Neuronal stem cell (in vitro differentiated cells): ENCODE results near the gene SCIN.
"Not testable (repeated sequence)": the region's sequence is repeated elsewhere in the genome, so short reads cannot be mapped to it uniquely, and the experiment has no call there.

Experiments used
- DNase-seq: peaks from one replicate; pipeline ENCODE4 v3.0.0-alpha.2; 2013; ENCODE audit warnings: low spot score
- H2AFZ ChIP-seq: one replicate; pipeline ENCODE4 v1.6.1; 2013; ENCODE audit warnings: mild to moderate bottlenecking, low read length, inconsistent platforms
- H2AK5ac ChIP-seq: 2 replicates; pipeline ENCODE4 v1.6.1; 2013; ENCODE audit warnings: low read depth, mild to moderate bottlenecking, inconsistent platforms, low read length, moderate library complexity, mixed read lengths
- H2BK120ac ChIP-seq: 2 replicates; pipeline ENCODE4 v1.6.1; 2013; ENCODE audit warnings: low read depth, mild to moderate bottlenecking, inconsistent platforms, low read length, moderate library complexity, mixed read lengths
- H2BK12ac ChIP-seq: one replicate; pipeline ENCODE4 v1.6.1; 2013; ENCODE audit warnings: low read length, inconsistent platforms
- H2BK15ac ChIP-seq: 2 replicates; pipeline ENCODE4 v1.6.1; 2013; ENCODE audit warnings: mild to moderate bottlenecking, low read length, inconsistent platforms, mixed read lengths
- H2BK5ac ChIP-seq: one replicate; pipeline ENCODE4 v1.6.1; 2013; ENCODE audit warnings: inconsistent platforms, mild to moderate bottlenecking, low read length, moderate library complexity
- H3K14ac ChIP-seq: one replicate; pipeline ENCODE4 v1.6.1; 2013; ENCODE audit warnings: low read length, inconsistent platforms
- H3K18ac ChIP-seq: 2 replicates; pipeline ENCODE4 v1.6.1; 2013; ENCODE audit warnings: low read length, inconsistent platforms
- H3K23ac ChIP-seq: 2 replicates; pipeline ENCODE4 v1.6.1; 2013; ENCODE audit warnings: low read depth, mild to moderate bottlenecking, mixed read lengths, low read length, inconsistent platforms; ENCODE audit not compliant: poor library complexity
- H3K27ac ChIP-seq: replicated peaks from 3 replicates; pipeline ENCODE4 v1.5.1; 2013; ENCODE audit warnings: low read length, inconsistent platforms
- H3K27me3 ChIP-seq, 3 experiments: 2 replicates each; pipeline ENCODE4 v1.6.1; 2013; ENCODE audit warnings: low read length in 3 of 3, mild to moderate bottlenecking in 2 of 3, inconsistent platforms in 1 of 3, low read depth in 1 of 3, mixed read lengths in 1 of 3, moderate library complexity in 1 of 3; ENCODE audit not compliant: control insufficient read depth in 3 of 3, insufficient read depth in 3 of 3
- H3K36me3 ChIP-seq, 2 donors: replicated peaks in 1 of 2; 2 replicates each; pipeline ENCODE4 v1.6.1; 2013; ENCODE audit warnings: low read length in 2 of 2; ENCODE audit not compliant: control insufficient read depth in 2 of 2, insufficient read depth in 2 of 2
- H3K4ac ChIP-seq: 2 replicates; pipeline ENCODE4 v1.6.1; 2013; ENCODE audit warnings: inconsistent platforms, mild to moderate bottlenecking, low read length, moderate library complexity
- H3K4me1 ChIP-seq, 2 donors: 1 replicate in 1 of 2; 2 replicates in 1 of 2; pipeline ENCODE4 v1.6.1; 2013; ENCODE audit warnings: low read length in 2 of 2, low read depth in 1 of 2; ENCODE audit not compliant: control insufficient read depth in 2 of 2, insufficient read depth in 1 of 2
- H3K4me2 ChIP-seq: one replicate; pipeline ENCODE4 v1.6.1; 2013; ENCODE audit warnings: mild to moderate bottlenecking, low read length, inconsistent platforms; ENCODE audit not compliant: insufficient read depth, poor library complexity, severe bottlenecking
- H3K4me3 ChIP-seq, 2 donors: 2 replicates each; pipeline ENCODE4 v1.5.1; 2013; ENCODE audit warnings: low read length in 2 of 2, mild to moderate bottlenecking in 2 of 2, inconsistent platforms in 1 of 2, moderate library complexity in 1 of 2
- H3K79me1 ChIP-seq: one replicate; pipeline ENCODE4 v1.6.1; 2013; ENCODE audit warnings: low read depth, mild to moderate bottlenecking, inconsistent platforms, low read length, moderate library complexity
- H3K9ac ChIP-seq: one replicate; pipeline ENCODE4 v1.6.1; 2013; ENCODE audit warnings: mild to moderate bottlenecking, low read depth, low read length, inconsistent platforms; ENCODE audit not compliant: poor library complexity
- H3K9me3 ChIP-seq, 2 donors: replicated peaks in 1 of 2; 2 replicates each; pipeline versions ENCODE3 to v1.6.1; 2013; ENCODE audit warnings: low read length in 2 of 2, mild to moderate bottlenecking in 2 of 2, inconsistent platforms in 1 of 2, low read depth in 1 of 2, mixed read lengths in 1 of 2, moderate library complexity in 1 of 2; ENCODE audit not compliant: control insufficient read depth in 2 of 2, insufficient read depth in 1 of 2
- H4K8ac ChIP-seq: one replicate; pipeline ENCODE4 v1.6.1; 2013; ENCODE audit warnings: low read depth, mild to moderate bottlenecking, inconsistent platforms, low read length, moderate library complexity
- H4K91ac ChIP-seq: one replicate; pipeline ENCODE4 v1.6.1; 2013; ENCODE audit warnings: low read length, low read depth, mild to moderate bottlenecking, inconsistent platforms; ENCODE audit not compliant: poor library complexity
- WGBS, 2 donors: extraction: QIAGEN DNeasy Blood & Tissue Kit; methylation state at CpG; one replicate each; pipeline ENCODE4 v1.1.7; 2013; ENCODE audit warnings: missing lambda C conversion rate in 2 of 2, mixed read lengths in 1 of 2; ENCODE audit not compliant: insufficient read length in 2 of 2, insufficient replicate concordance in 1 of 2; ENCODE audit errors: extremely low coverage in 2 of 2; 5-methylcytosine and 5-hydroxymethylcytosine counted together

SCIN gene

DNA sequence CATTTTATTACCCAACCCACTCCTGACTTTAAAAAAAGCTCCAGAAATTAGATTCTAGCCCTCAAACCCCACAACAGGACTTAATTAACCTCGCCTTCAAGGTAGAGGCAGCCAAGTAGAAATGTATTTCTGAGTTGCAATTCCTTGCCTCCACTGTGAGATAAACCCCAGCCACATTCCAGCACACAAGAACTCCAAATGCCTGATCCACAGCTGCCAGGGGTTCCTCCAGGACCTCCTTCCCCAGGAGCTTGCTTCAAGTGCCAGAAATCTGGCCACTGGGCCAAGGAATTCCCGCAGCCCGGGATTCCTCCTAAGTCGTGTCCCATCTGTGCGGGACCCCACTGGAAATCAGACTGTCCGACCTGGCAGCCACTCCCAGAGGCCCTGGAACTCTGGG, 91.1 kb downstream of the SCIN start:
- no peak overlapping the region for H2BK15ac ChIP-seq
- H3K79me1 ChIP-seq, result no peaks in the 10 kb centered on the region
- H3K4ac ChIP-seq, result no peak overlapping the region
- WGBS, 2 donors, result no CpG with 5 or more reads among the region's 6 CpGs
- no peak overlapping the region for H3K4me3 ChIP-seq
- no peaks in the 10 kb centered on the region for H3K27me3 ChIP-seq
- no peak for DNase-seq
- H2BK5ac ChIP-seq, result no peak overlapping the region
- no peak overlapping the region for H3K18ac ChIP-seq
- H3K36me3 ChIP-seq, result no peaks in the 10 kb centered on the region
- no peak overlapping the region for H2AK5ac ChIP-seq
- no peak overlapping the region for H2BK120ac ChIP-seq
- no peak overlapping the region for H4K91ac ChIP-seq
- no peak overlapping the region for H3K23ac ChIP-seq
- H3K9ac ChIP-seq, result no peak overlapping the region
- no peaks in the 10 kb centered on the region for H3K9me3 ChIP-seq
- H3K4me1 ChIP-seq, result no peaks in the 10 kb centered on the region
- H2AFZ ChIP-seq, result no peak overlapping the region
- no peak overlapping the region for H3K4me2 ChIP-seq
- no peak overlapping the region for H4K8ac ChIP-seq
- H3K14ac ChIP-seq, result no peak overlapping the region
- H2BK12ac ChIP-seq, result no peak overlapping the region
- H3K27ac ChIP-seq, result no peak overlapping the region

DNA sequence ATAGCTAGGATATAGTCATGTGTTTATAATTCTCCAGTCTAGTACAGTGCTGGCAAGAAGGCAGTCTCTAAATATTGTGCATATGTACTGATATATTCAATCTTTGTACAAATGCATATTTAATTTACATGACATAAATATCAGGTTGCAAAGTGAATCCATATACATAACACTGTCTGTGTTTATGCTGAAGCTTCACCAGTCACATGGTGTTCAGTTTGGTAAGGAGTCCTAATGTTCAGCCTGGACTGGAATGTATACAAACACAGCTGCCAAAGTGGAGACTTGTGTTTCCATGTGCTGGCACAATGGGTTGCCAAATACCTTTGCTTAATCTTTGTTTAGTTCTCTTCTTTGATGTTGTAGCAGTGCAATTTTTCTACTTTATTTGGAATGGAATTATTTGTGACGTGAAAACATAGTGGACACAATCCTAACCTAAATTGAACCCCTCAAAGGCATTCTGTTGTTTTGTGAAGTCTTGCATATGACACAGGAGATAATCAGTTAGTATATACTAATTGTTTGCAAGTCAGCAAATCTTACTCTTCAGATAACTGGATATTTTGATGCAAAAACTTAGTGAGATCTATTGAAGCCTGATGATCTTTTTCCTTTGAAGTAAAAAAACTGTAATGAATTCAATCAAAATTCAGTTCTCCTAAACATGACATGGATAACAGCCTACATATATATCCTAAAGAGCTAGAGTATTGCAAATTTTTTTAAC, 99.6 kb downstream of the SCIN start:
- Histone ChIP-seq H3K9ac (no peak overlapping the region), H2AK5ac (no peak overlapping the region), H4K91ac (no peak overlapping the region), H2AFZ (no peak overlapping the region), H3K4me2 (no peak overlapping the region), H3K14ac (no peak overlapping the region), H3K27me3 (no peaks in the 10 kb centered on the region), H3K4me3 (no peak overlapping the region), H3K9me3 (peaks cover 0 to under 1% of the 10 kb centered on the region in 2 donors), H4K8ac (no peak overlapping the region), H2BK120ac (no peak overlapping the region), H3K4ac (no peak overlapping the region), H3K18ac (no peak overlapping the region), H3K36me3 (no peaks in the 10 kb centered on the region), H3K27ac (no peak overlapping the region), H3K79me1 (no peaks in the 10 kb centered on the region), H3K23ac (no peak overlapping the region), H3K4me1 (no peaks in the 10 kb centered on the region), H2BK15ac (no peak overlapping the region), H2BK12ac (no peak overlapping the region), H2BK5ac (no peak overlapping the region)
- no peak for DNase-seq
- no CpG with 5 or more reads among the region's 1 CpG for WGBS, 2 donors

DNA sequence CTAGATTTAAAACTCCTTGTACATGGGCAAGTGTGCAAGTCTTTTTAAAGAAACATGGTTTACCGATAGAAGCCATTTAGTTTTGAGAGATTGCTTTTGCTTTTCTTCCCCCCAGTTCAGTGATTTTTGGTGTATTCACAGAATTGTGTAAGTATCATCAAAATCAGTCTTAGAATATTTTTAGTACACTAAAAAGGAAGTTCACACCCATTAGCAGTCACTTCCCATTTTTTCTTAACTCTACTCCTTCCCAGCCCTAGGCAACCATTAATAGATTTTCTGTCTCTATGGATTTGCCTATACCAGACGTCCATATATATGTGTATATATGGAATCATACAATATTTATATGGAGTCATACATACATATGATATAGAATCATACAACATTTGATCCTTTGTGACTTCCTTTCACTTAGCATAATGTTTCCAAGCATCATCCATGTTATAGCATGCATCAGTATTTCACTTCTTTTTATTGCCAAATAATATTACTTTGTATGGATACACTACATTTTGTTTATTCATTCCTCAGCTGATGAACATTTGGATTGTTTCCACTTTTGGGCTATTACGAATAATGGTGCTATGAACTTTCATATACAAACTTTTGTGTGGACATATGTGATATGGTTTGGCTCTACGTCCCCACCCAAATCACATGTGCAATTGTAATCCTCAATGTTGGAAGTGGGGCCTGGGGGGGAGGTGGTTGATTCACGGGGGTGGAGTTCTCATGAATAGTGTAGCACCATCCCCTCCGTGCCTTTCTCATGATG, 100.4 kb downstream of the SCIN start:
- DNase-seq, result no peak
- Histone ChIP-seq H3K4me1 (no peaks in the 10 kb centered on the region), H3K36me3 (no peaks in the 10 kb centered on the region), H2BK120ac (no peak overlapping the region), H4K91ac (no peak overlapping the region), H3K14ac (no peak overlapping the region), H3K27me3 (no peaks in the 10 kb centered on the region), H2AK5ac (no peak overlapping the region), H3K18ac (no peak overlapping the region), H2AFZ (no peak overlapping the region), H2BK12ac (no peak overlapping the region), H3K23ac (no peak overlapping the region), H2BK15ac (no peak overlapping the region), H3K4ac (no peak overlapping the region), H3K4me2 (no peak overlapping the region), H3K4me3 (no peak overlapping the region), H3K9ac (no peak overlapping the region), H2BK5ac (no peak overlapping the region), H3K27ac (no peak overlapping the region), H4K8ac (no peak overlapping the region), H3K9me3 (peaks cover 0 to 6% of the 10 kb centered on the region in 2 donors), H3K79me1 (no peaks in the 10 kb centered on the region)
- WGBS, 2 donors, result no CpG with 5 or more reads among the region's 6 CpGs

DNA sequence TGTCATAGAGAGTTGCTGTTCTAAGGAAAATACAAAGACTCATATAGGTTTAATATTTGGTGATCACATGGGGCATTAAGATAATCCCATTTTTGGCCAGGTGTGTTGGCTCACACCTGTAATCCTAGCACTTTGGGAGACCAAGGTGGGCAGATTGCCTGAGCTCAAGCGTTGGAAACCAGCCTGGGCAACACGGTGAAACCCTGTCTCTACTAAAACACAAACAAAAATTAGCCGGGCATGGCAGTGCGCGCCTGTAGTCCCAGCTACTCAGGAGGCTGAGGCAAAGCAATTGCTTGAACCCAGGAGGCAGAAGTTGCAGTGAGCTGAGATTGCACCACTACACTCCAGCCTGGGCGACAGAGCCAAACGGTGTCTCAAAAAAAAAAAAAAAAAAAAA, 102.9 kb downstream of the SCIN start:
- not testable (repeated sequence) for H3K14ac ChIP-seq, H3K4me2 ChIP-seq, H3K36me3 ChIP-seq, H3K4me1 ChIP-seq, H3K79me1 ChIP-seq, DNase-seq, H3K4ac ChIP-seq, H3K4me3 ChIP-seq, H4K91ac ChIP-seq, H2AK5ac ChIP-seq, H2BK12ac ChIP-seq, H3K9me3 ChIP-seq, H3K27me3 ChIP-seq, H2BK5ac ChIP-seq, H3K27ac ChIP-seq, H3K18ac ChIP-seq, H3K23ac ChIP-seq, H2AFZ ChIP-seq, H4K8ac ChIP-seq, H2BK120ac ChIP-seq, H2BK15ac ChIP-seq, H3K9ac ChIP-seq
- no CpG with 5 or more reads among the region's 7 CpGs for WGBS, 2 donors
